Endothelial cell (in vitro differentiated cells): ENCODE data around the gene SEPTIN1. TPM values are rescaled to one million over a fixed set of nuclear protein-coding genes. Genes with fewer than 3 reads are reported as not detected.
A peak's percentile ranks its signal among the peaks of the same experiment; 100 is the strongest.

Source experiments
- DNase-seq: peaks from one replicate; pipeline ENCODE4 v3.0.0; 2021; ENCODE audit warnings: low spot score
- H3K27ac Mint-ChIP-seq: one replicate; pipeline ENCODE4 v1.8.0; 2021; ENCODE audit warnings: mixed read lengths, inconsistent platforms; ENCODE audit not compliant: unreplicated experiment
- H3K27me3 Mint-ChIP-seq: one replicate; pipeline ENCODE4 v1.8.0; 2021; ENCODE audit warnings: mild to moderate bottlenecking, moderate library complexity, mixed read lengths, inconsistent platforms; ENCODE audit not compliant: unreplicated experiment
- H3K36me3 Mint-ChIP-seq: one replicate; pipeline ENCODE4 v1.8.0; 2021; ENCODE audit warnings: mild to moderate bottlenecking, low read depth, mixed read lengths, inconsistent platforms; ENCODE audit not compliant: unreplicated experiment
- H3K4me1 Mint-ChIP-seq: one replicate; pipeline ENCODE4 v1.8.0; 2021; ENCODE audit warnings: mild to moderate bottlenecking, mixed read lengths, inconsistent platforms; ENCODE audit not compliant: unreplicated experiment
- H3K4me3 Mint-ChIP-seq: one replicate; pipeline ENCODE4 v1.8.0; 2021; ENCODE audit warnings: mild to moderate bottlenecking, mixed read lengths, inconsistent platforms; ENCODE audit not compliant: unreplicated experiment
- H3K9me3 Mint-ChIP-seq: one replicate; pipeline ENCODE4 v1.8.0; 2021; ENCODE audit warnings: mixed read lengths, inconsistent platforms; ENCODE audit not compliant: unreplicated experiment
- total RNA-seq: library from RNA; stranded (reverse); fragmentation: NEBNext Ultra II Directional; extraction: Animal tissue kit (Norgen Biotek cat#: 25700); gene quantifications from one replicate; pipeline ENCODE4 v1.2.1, GENCODE V29; 2021; ENCODE audit not compliant: unreplicated experiment
- TF ChIP-seq, protein P1 (sequence below): fragments of 200-600 bp; sonication (generic); IDR thresholded peaks from one replicate; pipeline ENCODE4 v1.5.0; 2021; ENCODE audit warnings: antibody characterized with exemption; ENCODE audit not compliant: unreplicated experiment

Gene SEPTIN1
- total RNA-seq, 1 donor from 2014 or later, result 1.6 TPM

DNA sequence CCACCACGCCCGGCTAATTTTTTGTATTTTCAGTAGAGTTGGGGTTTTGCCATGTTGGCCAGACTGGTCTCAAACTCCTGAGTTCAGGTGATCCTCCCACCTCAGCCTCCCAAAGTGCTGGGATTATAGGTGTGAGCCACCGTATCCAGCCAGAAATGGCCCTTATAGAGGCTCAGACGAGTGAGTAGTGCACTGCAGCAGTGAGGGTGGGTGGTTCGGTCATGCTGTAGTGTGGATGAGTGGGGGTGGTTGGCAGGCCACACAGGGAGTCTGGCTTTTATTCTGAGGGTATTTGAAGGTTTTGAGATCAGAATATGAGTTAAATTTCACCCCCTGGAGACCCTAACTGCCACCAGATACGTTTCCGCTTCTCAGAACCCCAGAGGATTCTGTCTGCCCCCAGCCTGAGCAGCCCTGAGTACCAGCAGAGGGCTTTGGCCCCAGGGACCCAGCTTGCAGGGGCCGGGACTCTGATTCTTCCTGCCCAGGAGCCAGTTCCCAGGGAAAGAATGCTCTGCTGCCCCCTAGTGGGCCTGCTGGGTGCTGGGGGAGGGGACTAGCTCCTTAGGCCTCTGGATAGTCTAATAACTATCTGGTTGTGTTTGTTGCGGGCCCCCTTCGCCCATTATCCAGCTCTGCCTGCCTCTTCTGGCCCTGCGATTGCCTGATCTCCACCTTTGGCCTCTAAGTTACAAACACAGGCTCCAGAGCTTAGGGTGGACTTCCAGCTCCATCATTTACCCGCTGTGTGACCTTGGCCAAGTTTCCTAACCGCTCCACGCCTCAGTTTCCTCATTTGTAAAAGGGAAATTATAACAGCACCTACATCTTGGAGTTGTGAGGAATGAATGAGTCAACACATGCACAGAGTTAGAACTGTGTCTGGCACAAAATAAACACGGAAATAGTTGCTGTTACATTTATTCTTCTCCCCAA, 27.0 kb upstream of the SEPTIN1 start:
- Mint-ChIP-seq H3K27ac (peak overlapping the region; percentile 89), H3K27me3 (peaks cover 1% of the 10 kb centered on the region), H3K36me3 (peaks cover 19% of the 10 kb centered on the region), H3K4me3 (peak overlapping the region; percentile 80), H3K4me1 (peaks cover 34% of the 10 kb centered on the region), H3K9me3 (no peaks in the 10 kb centered on the region)
- TF ChIP-seq, protein P1, sequence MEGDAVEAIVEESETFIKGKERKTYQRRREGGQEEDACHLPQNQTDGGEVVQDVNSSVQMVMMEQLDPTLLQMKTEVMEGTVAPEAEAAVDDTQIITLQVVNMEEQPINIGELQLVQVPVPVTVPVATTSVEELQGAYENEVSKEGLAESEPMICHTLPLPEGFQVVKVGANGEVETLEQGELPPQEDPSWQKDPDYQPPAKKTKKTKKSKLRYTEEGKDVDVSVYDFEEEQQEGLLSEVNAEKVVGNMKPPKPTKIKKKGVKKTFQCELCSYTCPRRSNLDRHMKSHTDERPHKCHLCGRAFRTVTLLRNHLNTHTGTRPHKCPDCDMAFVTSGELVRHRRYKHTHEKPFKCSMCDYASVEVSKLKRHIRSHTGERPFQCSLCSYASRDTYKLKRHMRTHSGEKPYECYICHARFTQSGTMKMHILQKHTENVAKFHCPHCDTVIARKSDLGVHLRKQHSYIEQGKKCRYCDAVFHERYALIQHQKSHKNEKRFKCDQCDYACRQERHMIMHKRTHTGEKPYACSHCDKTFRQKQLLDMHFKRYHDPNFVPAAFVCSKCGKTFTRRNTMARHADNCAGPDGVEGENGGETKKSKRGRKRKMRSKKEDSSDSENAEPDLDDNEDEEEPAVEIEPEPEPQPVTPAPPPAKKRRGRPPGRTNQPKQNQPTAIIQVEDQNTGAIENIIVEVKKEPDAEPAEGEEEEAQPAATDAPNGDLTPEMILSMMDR, result peak; percentile 80
- DNase-seq, result peak; percentile 99

DNA sequence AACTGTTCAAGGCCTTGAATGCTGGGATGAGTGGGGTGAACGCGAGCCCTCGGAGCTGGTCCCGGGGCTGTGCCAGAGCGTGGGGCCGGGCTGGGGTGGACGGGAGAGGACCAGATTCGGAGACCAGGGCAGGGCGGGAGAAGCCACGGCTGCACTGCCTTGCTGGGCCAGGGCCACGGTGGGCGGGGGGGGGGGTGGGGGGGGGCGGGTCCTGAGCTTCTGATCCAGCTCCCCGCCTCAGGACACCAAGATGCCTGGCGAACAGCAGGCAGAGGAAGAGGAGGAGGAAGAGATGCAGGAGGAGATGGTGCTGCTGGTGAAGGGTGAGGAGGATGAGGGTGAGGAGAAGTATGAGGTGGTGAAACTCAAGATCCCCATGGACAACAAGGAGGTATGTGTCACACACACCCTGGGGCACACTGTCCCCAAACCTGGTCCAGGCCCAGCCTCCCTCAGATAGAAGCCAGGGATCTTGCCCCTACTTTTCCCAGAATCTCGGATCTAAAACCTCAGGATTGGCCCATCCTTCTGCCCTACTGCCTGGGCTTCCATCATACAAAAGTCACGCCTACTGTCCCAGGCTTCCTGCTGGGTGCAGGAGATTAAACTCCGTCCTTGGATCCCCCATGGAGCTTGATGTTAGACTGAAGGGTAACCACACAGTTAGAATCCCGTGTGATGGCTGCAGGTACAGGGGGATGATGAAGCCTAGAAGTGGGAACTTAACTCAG, 25.6 kb upstream of the SEPTIN1 start:
- peaks cover 13% of the 10 kb centered on the region for H3K36me3 Mint-ChIP-seq
- H3K27ac Mint-ChIP-seq, result peak overlapping the region; percentile 16
- DNase-seq, result no peak
- H3K9me3 Mint-ChIP-seq, result no peaks in the 10 kb centered on the region
- TF ChIP-seq, protein P1, result no peak
- H3K4me3 Mint-ChIP-seq, result peak overlapping the region; percentile 89
- peaks cover 4% of the 10 kb centered on the region for H3K27me3 Mint-ChIP-seq
- peaks cover 34% of the 10 kb centered on the region for H3K4me1 Mint-ChIP-seq

DNA sequence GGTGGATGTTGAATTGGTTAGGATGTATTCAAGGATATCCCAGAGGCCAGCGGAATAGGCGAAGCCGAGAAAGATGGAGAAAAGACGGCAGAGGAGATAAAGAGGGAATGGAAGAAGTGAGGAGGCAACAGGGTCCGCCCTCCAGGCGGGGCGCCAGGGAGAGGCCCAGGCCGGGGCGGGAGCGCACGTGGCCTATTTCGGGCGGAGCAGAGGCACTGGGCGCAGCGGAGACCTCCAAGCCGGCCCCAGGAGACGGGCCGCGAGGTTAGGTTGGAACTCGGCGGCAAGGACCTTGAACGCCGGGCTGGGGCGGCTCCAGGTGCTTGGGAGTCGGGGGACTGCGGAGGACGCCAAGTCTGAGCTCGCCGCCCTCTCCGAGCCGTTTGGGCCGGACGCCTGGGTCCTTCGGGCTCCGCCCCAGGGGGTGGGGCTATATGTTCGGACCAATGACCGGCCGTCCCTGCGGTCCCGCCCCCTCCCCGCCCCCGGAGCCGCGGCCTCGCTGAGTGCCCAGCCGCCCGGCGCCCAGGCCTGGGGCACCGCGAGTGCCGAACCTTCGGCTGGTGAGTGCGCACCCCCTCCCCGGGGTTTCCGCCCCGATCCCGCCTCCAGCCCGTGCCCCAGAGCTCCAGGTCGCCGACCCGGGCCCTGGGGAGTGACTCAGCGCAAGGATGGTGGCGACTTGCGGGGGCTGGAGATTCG, 24.9 kb upstream of the SEPTIN1 start, which contains the start of gene ZNF771:
ZNF771 (plus strand) TSS at position 505 of the 702 bp plus-strand sequence. CDS start 448 bp downstream, outside the sequence.
- Mint-ChIP-seq H3K36me3 (peaks cover 12% of the 10 kb centered on the region), H3K9me3 (no peaks in the 10 kb centered on the region), H3K4me1 (peaks cover 34% of the 10 kb centered on the region), H3K4me3 (peak within 1 kb of the TSS; percentile 92), H3K27ac (peak within 1 kb of the TSS; percentile 32), H3K27me3 (peaks cover 4% of the 10 kb centered on the region)
- TF ChIP-seq, protein P1, result no peak
- peak; percentile 84 for DNase-seq

DNA sequence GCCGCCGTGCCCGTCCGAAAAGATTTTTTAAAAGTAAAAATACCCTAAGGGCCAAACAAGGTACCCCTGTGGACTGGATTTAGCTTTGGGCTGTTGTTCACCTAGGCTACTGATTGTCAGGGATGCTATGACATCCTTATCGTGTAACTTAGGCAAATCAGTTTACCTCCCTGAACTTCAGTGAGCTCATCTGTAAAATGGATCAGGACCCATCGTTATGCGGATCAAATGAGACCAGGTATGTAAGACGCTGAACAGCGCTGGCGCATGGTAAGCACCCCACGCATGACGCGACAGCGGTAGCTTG, 24.4 kb upstream of the SEPTIN1 start:
- Mint-ChIP-seq H3K36me3 (peaks cover 8% of the 10 kb centered on the region), H3K4me1 (peaks cover 31% of the 10 kb centered on the region), H3K27ac (peak overlapping the region; percentile 32), H3K27me3 (peaks cover 4% of the 10 kb centered on the region), H3K4me3 (peak overlapping the region; percentile 92), H3K9me3 (no peaks in the 10 kb centered on the region)
- no peak for DNase-seq
- TF ChIP-seq, protein P1, result no peak
